AG04450 (cell line): ENCODE measurements around the gene OR10Z1. TPM values are rescaled to one million over a fixed set of nuclear protein-coding genes. Genes with fewer than 3 reads are reported as not detected.

Experiments
- CTCF ChIA-PET: fragments of 300-600, 350-600 bp; formaldehyde crosslinking; extraction: SDS; loops from one replicate; lab custom pipeline; 2022; ENCODE audit warnings: antibody characterized with exemption, inconsistent platforms; lab: Charles Lee
- POLR2A ChIA-PET: fragments of 350-600 bp; formaldehyde crosslinking; extraction: SDS; loops from one replicate; lab custom pipeline; 2021; ENCODE audit warnings: antibody characterized with exemption, inconsistent platforms; lab: Yijun Ruan, JAX
- DNase-seq: peaks from one replicate; pipeline ENCODE4 v3.0.0-alpha.2; 2011; ENCODE audit warnings: low read depth, low spot score
- H3K27ac ChIP-seq: one replicate; pipeline ENCODE4 v1.5.1; 2012; ENCODE audit warnings: low read depth, low read length, control low read depth
- H3K27me3 ChIP-seq: one replicate; pipeline ENCODE4 v1.6.0; 2012; ENCODE audit warnings: low read length; ENCODE audit not compliant: control insufficient read depth, insufficient read depth
- H3K4me3 ChIP-seq: 2 replicates; pipeline ENCODE4 v1.5.1; 2011; ENCODE audit warnings: mild to moderate bottlenecking, low read depth, low read length, control low read depth
- H3K9me3 ChIP-seq: 2 replicates; pipeline ENCODE4 v1.5.1; 2012; ENCODE audit warnings: low read length; ENCODE audit not compliant: control insufficient read depth, insufficient read depth
- CTCF ChIP-seq: IDR thresholded peaks from 2 replicates; pipeline ENCODE4 v1.5.1; 2011; ENCODE audit warnings: low read depth, low read length, control low read depth, inconsistent platforms
- polyA plus RNA-seq: library from polyadenylated mRNA; depleted of rRNA; stranded (reverse); fragments of >200 nt; gene quantifications from 2 replicates; pipeline ENCODE4 v1.2.3, GENCODE V29; 2011

The OR10Z1 gene
- polyA plus RNA-seq, 1 experiment = not detected

GRCh38 chr1:158572226-158572625 is 32.8 kb upstream of the OR10Z1 start:
- Histone ChIP-seq H3K27me3 (no peaks in the 10 kb centered on the region), H3K4me3 (no peak overlapping the region), H3K27ac (no peak overlapping the region), H3K9me3 (no peaks in the 10 kb centered on the region)
- CTCF ChIA-PET = interaction anchor here (0.8 kb wide), 1 partner anchor 589 kb away, joined by 4 read pairs; no protein-coding TSS in a partner anchor
- no peak for TF ChIP-seq CTCF
- no peak for DNase-seq
- POLR2A ChIA-PET = no interaction called here

- H3K27me3 ChIP-seq = no peaks in the 10 kb centered on the region
- no peak for DNase-seq
- H3K9me3 ChIP-seq = no peaks in the 10 kb centered on the region
- TF ChIP-seq CTCF = no peak
- no peak overlapping the region for H3K27ac ChIP-seq
- CTCF ChIA-PET = no interaction called here
- no peak overlapping the region for H3K4me3 ChIP-seq
- POLR2A ChIA-PET = no interaction called here
Measured at GRCh38 chr1:158577561-158577960, 27.5 kb upstream of the OR10Z1 start.

GRCh38 chr1:158579733-158580132 is 25.3 kb upstream of the OR10Z1 start, which contains the start of gene OR10X1:
OR10X1 (minus strand) TSS chr1:158579899; CDS start chr1:158579899, 0 bp downstream.
- no peak for TF ChIP-seq CTCF

GRCh38 chr1:158583962-158584361 is 21.1 kb upstream of the OR10Z1 start:
- no peak for TF ChIP-seq CTCF
- no peak for DNase-seq
- ChIA-PET CTCF (no interaction called here), POLR2A (no interaction called here)
- Histone ChIP-seq H3K9me3 (no peaks in the 10 kb centered on the region), H3K4me3 (no peak overlapping the region), H3K27me3 (no peaks in the 10 kb centered on the region), H3K27ac (no peak overlapping the region)

More at GRCh38 chr1:158579733-158580132, 25.3 kb upstream of the OR10Z1 start, which contains the start of gene OR10X1:
- POLR2A ChIA-PET = no interaction called here
- Histone ChIP-seq H3K4me3 (no peak within 1 kb of the TSS), H3K27me3 (no peaks in the 10 kb centered on the region), H3K27ac (no peak within 1 kb of the TSS), H3K9me3 (no peaks in the 10 kb centered on the region)
- DNase-seq = no peak
- CTCF ChIA-PET = no interaction called here

GRCh38 chr1:158586942-158587341 is 18.1 kb upstream of the OR10Z1 start:
- Histone ChIP-seq H3K27ac (no peak overlapping the region), H3K9me3 (no peaks in the 10 kb centered on the region), H3K27me3 (no peaks in the 10 kb centered on the region), H3K4me3 (no peak overlapping the region)
- TF ChIP-seq CTCF = no peak
- DNase-seq = no peak
- ChIA-PET CTCF (interaction anchor here (0.6 kb wide), 1 partner anchor 486 kb away, joined by 3 read pairs; no protein-coding TSS in a partner anchor), POLR2A (no interaction called here)
